GOT3 (cell line): ENCODE results near the gene TTLL11.
"Not testable (repeated sequence)": the region's sequence is repeated elsewhere in the genome, so short reads cannot be mapped to it uniquely, and the experiment has no call there.

Source experiments
- DNase-seq: peaks from one replicate; lab custom pipeline; 2025; ENCODE audit warnings: mixed read lengths; lab: John Stamatoyannopoulos, UW

Gene TTLL11

GRCh38 chr9:121813519-121814210 is 279.4 kb downstream of the TTLL11 start:
- no peak for DNase-seq

- DNase-seq: no peak
Measured at GRCh38 chr9:121812159-121812735, 280.9 kb downstream of the TTLL11 start.

GRCh38 chr9:121811751-121812150 is 281.4 kb downstream of the TTLL11 start:
- DNase-seq: no peak

- DNase-seq: no peak
Measured at GRCh38 chr9:121811140-121811539, 282.0 kb downstream of the TTLL11 start.

GRCh38 chr9:121810489-121810888 is 282.6 kb downstream of the TTLL11 start:
- DNase-seq: no peak

- DNase-seq: no peak
Measured at GRCh38 chr9:121809356-121810050, 283.6 kb downstream of the TTLL11 start.

- no peak for DNase-seq
Measured at GRCh38 chr9:121808781-121809180, 284.3 kb downstream of the TTLL11 start.

GRCh38 chr9:121807823-121808278 is 285.3 kb downstream of the TTLL11 start:
- DNase-seq: no peak

GRCh38 chr9:121807069-121807822 is 285.9 kb downstream of the TTLL11 start:
- no peak for DNase-seq

- DNase-seq: no peak
Measured at GRCh38 chr9:121802753-121803152, 290.4 kb downstream of the TTLL11 start.

- DNase-seq: no peak
Measured at GRCh38 chr9:121801579-121801978, 291.5 kb downstream of the TTLL11 start.

- DNase-seq: no peak
Measured at GRCh38 chr9:121800376-121800775, 292.7 kb downstream of the TTLL11 start.

- DNase-seq: no peak
Measured at GRCh38 chr9:121798941-121799340, 294.2 kb downstream of the TTLL11 start.

- DNase-seq: no peak
Measured at GRCh38 chr9:121797081-121797480, 296.0 kb downstream of the TTLL11 start.

- DNase-seq: not testable (repeated sequence)
Measured at GRCh38 chr9:121794334-121794733, 298.8 kb downstream of the TTLL11 start.

- DNase-seq: not testable (repeated sequence)
Measured at GRCh38 chr9:121792476-121792875, 300.6 kb downstream of the TTLL11 start.

GRCh38 chr9:121790841-121791240 is 302.3 kb downstream of the TTLL11 start:
- DNase-seq: no peak

GRCh38 chr9:121788686-121789366 is 304.3 kb downstream of the TTLL11 start:
- no peak for DNase-seq

- DNase-seq: no peak
Measured at GRCh38 chr9:121786998-121787422, 306.1 kb downstream of the TTLL11 start.

- no peak for DNase-seq
Measured at GRCh38 chr9:121786543-121786948, 306.6 kb downstream of the TTLL11 start.

- no peak for DNase-seq
Measured at GRCh38 chr9:121785673-121786542, 307.2 kb downstream of the TTLL11 start.
